CD4-positive, alpha-beta memory T cell (primary cell): ENCODE data around the gene EPN3. TPM values are rescaled to one million over a fixed set of nuclear protein-coding genes. Genes with fewer than 3 reads are reported as not detected.
A peak's percentile ranks its signal among the peaks of the same experiment; 100 is the strongest.

ENCODE experiments used
- CTCF ChIA-PET: fragments of 350-600 bp; sonication (Branson Sonifier 250); formaldehyde crosslinking; loops from one replicate; lab custom pipeline; 2021; ENCODE audit warnings: inconsistent platforms; ENCODE audit not compliant: partially characterized antibody; lab: Charles Lee
- POLR2A ChIA-PET: fragments of 350-600 bp; sonication (Branson Sonifier 250); formaldehyde crosslinking; loops from one replicate; lab custom pipeline; 2021; ENCODE audit not compliant: partially characterized antibody; lab: Charles Lee
- DNase-seq, 5 donors: peaks; one replicate each; pipeline versions ENCODE4 v3.0.0 to v3.0.0-alpha.2; 2020 to 2022; ENCODE audit warnings: mixed read lengths in 1 of 5
- H3K27ac ChIP-seq: one replicate; pipeline ENCODE4 v1.7.0; 2013; ENCODE audit warnings: low read depth, low read length
- H3K27me3 ChIP-seq: 2 replicates; pipeline ENCODE4 v1.7.0; 2013; ENCODE audit warnings: mild to moderate bottlenecking, low read length, moderate library complexity; ENCODE audit not compliant: insufficient read depth
- H3K36me3 ChIP-seq: 2 replicates; pipeline ENCODE4 v1.7.0; 2013; ENCODE audit warnings: mild to moderate bottlenecking, low read length, moderate library complexity; ENCODE audit not compliant: insufficient read depth
- H3K4me1 ChIP-seq: 2 replicates; pipeline ENCODE4 v1.7.0; 2013; ENCODE audit warnings: mild to moderate bottlenecking, low read length, moderate library complexity; ENCODE audit not compliant: insufficient read depth
- H3K4me3 ChIP-seq, 2 donors: one replicate each; pipeline ENCODE4 v1.7.0; 2013; ENCODE audit warnings: low read length in 2 of 2, mild to moderate bottlenecking in 1 of 2
- H3K9me3 ChIP-seq, 2 donors: one replicate each; pipeline ENCODE4 v1.7.0; 2013; ENCODE audit warnings: low read length in 2 of 2, control low read depth in 1 of 2; ENCODE audit not compliant: control insufficient read depth in 1 of 2
- H3K27ac Mint-ChIP-seq, 7 donors: one replicate each; pipeline ENCODE4 v1.8.0; 2020 to 2021; ENCODE audit warnings: mixed read lengths in 7 of 7, mild to moderate bottlenecking in 6 of 7, inconsistent platforms in 3 of 7, moderate library complexity in 3 of 7
- H3K27me3 Mint-ChIP-seq, 2 donors: one replicate each; pipeline ENCODE4 v1.8.0; 2020 to 2021; ENCODE audit warnings: mixed read lengths in 2 of 2
- H3K36me3 Mint-ChIP-seq, 2 donors: one replicate each; pipeline ENCODE4 v1.8.0; 2020 to 2021; ENCODE audit warnings: mixed read lengths in 2 of 2, inconsistent platforms in 1 of 2, mild to moderate bottlenecking in 1 of 2
- H3K4me1 Mint-ChIP-seq, 4 donors: one replicate each; pipeline ENCODE4 v1.8.0; 2020 to 2021; ENCODE audit warnings: mixed read lengths in 4 of 4, mild to moderate bottlenecking in 1 of 4
- H3K4me3 Mint-ChIP-seq, 8 donors: one replicate each; pipeline ENCODE4 v1.8.0; 2020 to 2021; ENCODE audit warnings: mixed read lengths in 8 of 8, mild to moderate bottlenecking in 7 of 8, moderate library complexity in 6 of 8, inconsistent platforms in 3 of 8
- H3K9me3 Mint-ChIP-seq, 8 donors: one replicate each; pipeline ENCODE4 v1.8.0; 2020 to 2021; ENCODE audit warnings: mixed read lengths in 8 of 8, mild to moderate bottlenecking in 5 of 8, inconsistent platforms in 3 of 8, moderate library complexity in 1 of 8
- intact Hi-C: fragments of 100-400 bp; cut with micrococcal nuclease; formaldehyde crosslinking; loops from one replicate; pipeline ENCODE4 v1.15.1; 2023
- polyA plus RNA-seq, 2 donors: library from polyadenylated mRNA; unstranded; fragments of 300-500 nt; fragmentation: Illumina TruSeq; gene quantifications; one replicate each; pipeline ENCODE4 v1.2.3, GENCODE V29; 2021
- total RNA-seq, 2 experiments: library from RNA; stranded (reverse); gene quantifications; one replicate each; pipeline ENCODE4 v1.2.3, GENCODE V29; 2021

EPN3 gene
- total and polyA plus RNA-seq, 4 experiments from 2014 or later, result not detected

- Histone ChIP-seq H3K4me1 (no peaks in the 10 kb centered on the region), H3K27ac (no peak overlapping the region), H3K4me3 (no peak overlapping the region), H3K27me3 (no peaks in the 10 kb centered on the region), H3K36me3 (no peaks in the 10 kb centered on the region), H3K9me3 (no peaks in the 10 kb centered on the region)
- no peak overlapping the region for H3K27ac Mint-ChIP-seq
- H3K9me3 Mint-ChIP-seq, result no peaks in the 10 kb centered on the region
- H3K36me3 Mint-ChIP-seq, result no peaks in the 10 kb centered on the region
- POLR2A ChIA-PET, result no interaction called here
- intact Hi-C loops, result no loop called here
- DNase-seq, result no peak
- CTCF ChIA-PET, result no interaction called here
- H3K4me3 Mint-ChIP-seq, result no peak overlapping the region
- no peaks in the 10 kb centered on the region for H3K4me1 Mint-ChIP-seq
- peaks cover 10 to 21% of the 10 kb centered on the region in 2 donors for H3K27me3 Mint-ChIP-seq
These were observed 43.2 kb downstream of the EPN3 start for GRCh38 chr17:50575581-50576210.

GRCh38 chr17:50576864-50577263, 44.3 kb downstream of the EPN3 start:
- no peak overlapping the region for H3K4me3 Mint-ChIP-seq
- Histone ChIP-seq H3K4me3 (no peak overlapping the region), H3K36me3 (no peaks in the 10 kb centered on the region), H3K9me3 (no peaks in the 10 kb centered on the region), H3K27me3 (no peaks in the 10 kb centered on the region), H3K4me1 (no peaks in the 10 kb centered on the region), H3K27ac (no peak overlapping the region)
- peaks cover 7 to 20% of the 10 kb centered on the region in 2 donors for H3K27me3 Mint-ChIP-seq
- H3K27ac Mint-ChIP-seq, result no peak overlapping the region
- DNase-seq, result no peak
- ChIA-PET POLR2A (no interaction called here), CTCF (no interaction called here)
- intact Hi-C loops, result no loop called here
- no peaks in the 10 kb centered on the region for H3K4me1 Mint-ChIP-seq
- no peaks in the 10 kb centered on the region for H3K36me3 Mint-ChIP-seq
- no peaks in the 10 kb centered on the region for H3K9me3 Mint-ChIP-seq

- POLR2A ChIA-PET, result no interaction called here
- Histone ChIP-seq H3K4me3 (no peak overlapping the region), H3K27ac (no peak overlapping the region), H3K9me3 (no peaks in the 10 kb centered on the region), H3K36me3 (no peaks in the 10 kb centered on the region), H3K27me3 (no peaks in the 10 kb centered on the region), H3K4me1 (no peaks in the 10 kb centered on the region)
- intact Hi-C loops, result no loop called here
- Mint-ChIP-seq H3K4me1 (no peaks in the 10 kb centered on the region), H3K27me3 (peaks cover 4 to 25% of the 10 kb centered on the region in 2 donors), H3K36me3 (no peaks in the 10 kb centered on the region), H3K4me3 (no peak overlapping the region), H3K27ac (no peak overlapping the region), H3K9me3 (no peaks in the 10 kb centered on the region)
- DNase-seq, result no peak
- CTCF ChIA-PET, result no interaction called here
These were observed 45.0 kb downstream of the EPN3 start for GRCh38 chr17:50577451-50577954.

- ChIA-PET POLR2A (no interaction called here), CTCF (no interaction called here)
- Histone ChIP-seq H3K36me3 (no peaks in the 10 kb centered on the region), H3K27ac (no peak overlapping the region), H3K9me3 (no peaks in the 10 kb centered on the region), H3K4me1 (no peaks in the 10 kb centered on the region), H3K4me3 (no peak overlapping the region), H3K27me3 (no peaks in the 10 kb centered on the region)
- Mint-ChIP-seq H3K36me3 (no peaks in the 10 kb centered on the region), H3K4me3 (no peak overlapping the region), H3K27ac (no peak overlapping the region), H3K4me1 (no peaks in the 10 kb centered on the region), H3K27me3 (peaks cover 6 to 29% of the 10 kb centered on the region in 2 donors), H3K9me3 (no peaks in the 10 kb centered on the region)
- DNase-seq, result no peak
- intact Hi-C loops, result no loop called here
These were observed 45.6 kb downstream of the EPN3 start for GRCh38 chr17:50578173-50578572.

GRCh38 chr17:50579399-50579798, 46.9 kb downstream of the EPN3 start:
- H3K27me3 Mint-ChIP-seq, result peaks cover 7 to 32% of the 10 kb centered on the region in 2 donors
- H3K9me3 Mint-ChIP-seq, result peaks cover 0 to 2% (median 0%) of the 10 kb centered on the region in 8 donors
- ChIA-PET CTCF (no interaction called here), POLR2A (no interaction called here)
- Histone ChIP-seq H3K4me1 (no peaks in the 10 kb centered on the region), H3K4me3 (no peak overlapping the region), H3K27ac (no peak overlapping the region), H3K9me3 (no peaks in the 10 kb centered on the region), H3K27me3 (no peaks in the 10 kb centered on the region), H3K36me3 (no peaks in the 10 kb centered on the region)
- H3K4me3 Mint-ChIP-seq, result no peak overlapping the region
- H3K27ac Mint-ChIP-seq, result no peak overlapping the region
- no peaks in the 10 kb centered on the region for H3K4me1 Mint-ChIP-seq
- no peaks in the 10 kb centered on the region for H3K36me3 Mint-ChIP-seq
- intact Hi-C loops, result no loop called here
- peak in 1 of 5 donors; percentile 4 for DNase-seq

GRCh38 chr17:50580646-50581045, 48.1 kb downstream of the EPN3 start:
- Histone ChIP-seq H3K36me3 (no peaks in the 10 kb centered on the region), H3K4me1 (no peaks in the 10 kb centered on the region), H3K9me3 (no peaks in the 10 kb centered on the region), H3K27ac (no peak overlapping the region), H3K27me3 (no peaks in the 10 kb centered on the region), H3K4me3 (no peak overlapping the region)
- CTCF ChIA-PET, result no interaction called here
- intact Hi-C loops, result no loop called here
- DNase-seq, result no peak
- peaks cover 0 to 2% (median 0%) of the 10 kb centered on the region in 8 donors for H3K9me3 Mint-ChIP-seq
- H3K27ac Mint-ChIP-seq, result no peak overlapping the region
- no peaks in the 10 kb centered on the region for H3K4me1 Mint-ChIP-seq
- peaks cover 7 to 32% of the 10 kb centered on the region in 2 donors for H3K27me3 Mint-ChIP-seq
- H3K36me3 Mint-ChIP-seq, result no peaks in the 10 kb centered on the region
- H3K4me3 Mint-ChIP-seq, result no peak overlapping the region
- POLR2A ChIA-PET, result no interaction called here

- Histone ChIP-seq H3K9me3 (no peaks in the 10 kb centered on the region), H3K36me3 (no peaks in the 10 kb centered on the region), H3K27me3 (no peaks in the 10 kb centered on the region), H3K4me1 (no peaks in the 10 kb centered on the region), H3K27ac (no peak overlapping the region), H3K4me3 (no peak overlapping the region)
- Mint-ChIP-seq H3K36me3 (no peaks in the 10 kb centered on the region), H3K9me3 (peaks cover 0 to 2% (median 0%) of the 10 kb centered on the region in 8 donors), H3K4me1 (no peaks in the 10 kb centered on the region), H3K27me3 (peaks cover 9 to 32% of the 10 kb centered on the region in 2 donors), H3K4me3 (no peak overlapping the region), H3K27ac (no peak overlapping the region)
- ChIA-PET POLR2A (no interaction called here), CTCF (no interaction called here)
- DNase-seq, result peak in 1 of 5 donors; percentile 29
- intact Hi-C loops, result no loop called here
These were observed 48.8 kb downstream of the EPN3 start for GRCh38 chr17:50581316-50581715.
